AG08396 (cell line): ENCODE data around the gene HID1.
A peak's percentile ranks its signal among the peaks of the same experiment; 100 is the strongest.
"Not testable (repeated sequence)": the region's sequence is repeated elsewhere in the genome, so short reads cannot be mapped to it uniquely, and the experiment has no call there.

Experiments used
- DNase-seq: peaks from one replicate; pipeline ENCODE4 v3.0.0; 2012; ENCODE audit warnings: low spot score, mixed read lengths

HID1 gene

DNA sequence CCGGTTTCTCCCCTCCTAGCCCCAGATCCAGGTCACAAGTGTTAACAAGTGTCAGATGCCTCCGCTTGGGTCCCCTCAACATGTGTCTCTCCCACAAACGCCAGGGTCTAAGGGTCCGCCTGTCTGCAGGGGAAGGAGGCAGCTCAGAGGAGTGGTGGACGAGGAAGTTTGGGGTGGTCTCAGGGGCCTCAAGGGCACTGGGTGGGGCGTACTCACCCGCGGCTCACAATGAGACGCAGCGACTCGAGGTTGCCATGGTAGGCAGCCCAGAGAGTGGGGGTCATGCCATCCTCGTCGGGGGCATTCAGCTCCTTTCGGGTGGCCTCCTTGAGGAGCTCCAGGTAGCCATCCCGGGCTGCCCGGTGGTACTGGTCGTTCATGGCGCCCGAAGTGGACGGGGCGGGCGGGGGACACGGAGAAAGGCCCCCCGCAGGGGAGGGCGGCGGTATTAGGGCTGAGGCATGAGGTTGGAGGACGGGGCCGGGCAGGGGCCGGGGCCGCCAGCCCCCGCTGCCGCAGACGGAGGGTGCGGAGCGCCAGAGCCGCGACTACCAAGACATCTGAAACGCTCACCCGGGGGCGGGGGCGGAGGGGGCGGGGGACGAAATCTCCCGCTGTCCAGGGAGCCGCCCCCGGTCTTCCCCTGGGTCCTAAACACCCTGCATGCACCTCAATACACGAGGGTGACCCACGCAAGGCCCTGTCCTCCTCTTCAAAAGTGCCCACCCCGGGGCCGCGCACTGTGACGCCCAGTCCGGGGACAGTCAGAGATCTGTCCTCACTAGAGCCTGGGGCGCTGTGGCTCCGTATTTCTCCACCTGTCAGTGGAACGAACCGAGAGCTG, 49.6 kb downstream of the HID1 start, which contains the start of gene USH1G:
Gene USH1G, minus strand, starts transcription at position 562 of the 844 bp plus-strand sequence. Its CDS starts 182 bp downstream, at position 380.
- DNase-seq: peak; percentile 73

GRCh38 chr17:74922172-74922571, 50.4 kb downstream of the HID1 start:
- no peak for DNase-seq

DNA sequence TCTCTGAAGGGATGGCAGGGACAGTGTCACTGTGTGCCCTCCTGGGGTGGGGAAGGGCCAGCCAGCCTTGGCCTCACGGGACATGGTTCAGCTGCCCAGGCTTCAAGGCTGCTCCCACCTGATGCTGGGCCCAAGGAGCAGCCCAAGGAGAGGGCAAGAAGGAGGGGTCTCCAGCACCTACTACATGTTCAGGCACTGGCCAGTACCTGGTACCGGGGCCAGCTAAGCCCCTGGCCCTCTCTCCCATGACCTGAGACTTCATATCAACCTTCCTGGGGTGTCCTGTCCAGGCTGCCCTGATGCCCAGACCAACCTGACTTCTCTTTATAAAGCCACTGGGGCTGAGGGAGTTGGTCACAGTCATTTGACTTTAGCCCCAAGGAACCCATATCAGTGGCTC, 50.8 kb downstream of the HID1 start:
- DNase-seq: no peak

GRCh38 chr17:74921026-74921681, 51.4 kb downstream of the HID1 start:
- DNase-seq: no peak

DNA sequence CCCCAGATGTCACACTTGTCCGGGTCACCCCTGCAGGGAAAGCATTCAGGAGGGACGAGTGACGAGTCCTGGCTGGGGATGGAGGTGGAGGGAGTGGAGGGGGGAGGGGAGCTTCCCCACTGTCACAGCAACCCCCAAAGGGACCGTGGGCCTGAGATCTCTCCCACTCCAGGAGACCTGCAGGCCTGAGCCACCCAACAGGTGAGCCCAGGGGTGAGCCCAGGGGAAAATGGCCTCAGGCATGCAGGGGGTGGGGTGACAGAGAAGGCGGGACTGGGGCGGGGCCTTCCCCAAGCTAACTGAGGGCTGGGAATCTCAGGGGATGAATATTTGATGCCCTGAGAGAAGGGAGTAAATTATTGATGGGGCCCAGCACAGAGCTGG, 51.9 kb downstream of the HID1 start:
- DNase-seq: no peak

DNA sequence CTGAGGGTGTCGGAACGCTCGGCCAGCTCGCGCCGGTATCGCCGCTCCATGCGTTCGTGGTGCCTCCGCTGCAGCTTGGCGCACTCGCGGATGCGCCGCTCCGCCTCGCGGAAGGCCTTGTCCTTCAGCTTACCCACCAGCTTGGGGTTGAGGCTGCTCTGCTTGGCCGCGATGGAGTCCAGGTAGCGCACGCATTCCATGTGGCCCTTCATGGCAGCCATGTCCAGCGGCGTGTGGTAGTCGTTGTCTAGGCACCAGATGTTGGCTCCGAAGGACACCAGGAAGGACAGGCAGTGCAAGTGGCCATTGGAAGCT, 52.3 kb downstream of the HID1 start:
- no peak for DNase-seq

DNA sequence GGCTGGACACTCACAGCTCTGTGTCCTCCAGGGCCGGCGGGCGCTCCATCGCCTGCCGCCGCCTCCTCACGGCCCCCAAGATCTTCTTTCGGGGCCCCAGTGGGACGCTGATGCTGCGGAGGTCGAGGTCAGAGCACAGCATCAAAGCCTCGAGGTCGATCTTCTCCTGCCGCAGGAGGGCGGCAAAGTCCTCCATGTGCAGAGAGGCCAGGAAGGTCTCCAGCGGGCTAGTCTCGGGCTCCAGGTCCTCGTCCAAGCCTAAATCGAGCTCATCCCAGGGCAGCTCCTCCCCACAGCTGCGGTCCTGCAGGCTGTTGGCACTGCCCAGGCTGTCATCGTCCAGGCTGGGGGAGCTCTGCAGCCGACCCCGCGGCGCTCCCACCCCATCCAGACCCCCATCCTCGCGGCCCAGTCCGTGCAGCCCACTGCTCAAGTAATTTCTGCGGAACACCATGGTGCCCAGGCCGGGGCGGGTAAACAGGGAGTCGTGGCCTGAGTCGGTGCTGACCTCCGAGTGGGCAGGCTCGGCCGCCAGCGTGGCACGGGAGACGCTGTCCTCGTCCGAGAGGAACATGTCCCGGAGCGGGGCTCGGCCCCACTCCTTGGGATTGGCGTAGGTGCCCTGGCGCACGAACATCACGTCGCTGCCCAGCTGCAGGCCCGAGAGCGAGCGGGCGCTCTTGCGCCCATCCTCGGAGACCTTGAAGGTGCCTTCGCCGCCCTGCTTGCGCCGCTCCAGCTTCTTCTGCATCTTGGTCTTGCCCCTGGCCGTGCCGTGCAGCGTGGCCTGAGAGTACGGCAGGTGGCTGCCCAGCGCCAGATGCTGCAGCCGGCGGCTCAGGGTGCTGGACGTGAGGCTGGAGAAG, 52.9 kb downstream of the HID1 start:
- DNase-seq: no peak

DNA sequence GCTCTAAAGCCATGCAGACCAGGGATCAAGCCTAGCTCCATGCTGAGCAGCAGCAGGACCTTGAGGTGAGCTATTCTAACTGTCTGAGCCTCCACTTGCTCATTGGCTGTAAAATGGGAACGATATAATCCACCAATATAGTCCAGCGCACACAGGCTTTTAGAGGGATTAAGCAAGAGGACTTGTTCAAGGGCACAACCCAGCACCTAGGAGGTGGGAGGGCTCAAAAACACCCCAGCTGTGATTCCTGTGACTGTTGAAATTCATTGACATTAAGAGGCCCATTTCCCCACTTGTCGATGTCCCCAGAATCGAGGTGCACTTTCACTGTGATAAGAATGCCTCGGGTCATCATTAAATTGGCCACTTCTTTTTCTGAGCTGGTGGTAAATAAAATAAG, 53.7 kb downstream of the HID1 start:
- no peak for DNase-seq

- no peak for DNase-seq
These were observed 55.1 kb downstream of the HID1 start for GRCh38 chr17:74917430-74917829.

DNA sequence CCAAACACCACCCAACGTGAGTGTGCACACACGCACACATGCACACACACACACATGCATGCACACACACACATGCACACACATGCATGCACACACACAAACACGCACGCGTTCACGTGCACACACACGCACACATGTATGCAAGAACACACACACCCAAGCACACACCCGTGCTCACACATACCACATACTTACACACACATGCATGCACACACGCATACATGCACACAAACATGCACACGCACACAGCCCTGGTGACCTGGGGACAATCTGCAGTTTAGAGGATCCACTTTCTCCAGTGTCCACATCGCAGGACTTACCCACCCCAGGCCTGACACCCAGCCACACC, 55.7 kb downstream of the HID1 start:
- DNase-seq: no peak

DNA sequence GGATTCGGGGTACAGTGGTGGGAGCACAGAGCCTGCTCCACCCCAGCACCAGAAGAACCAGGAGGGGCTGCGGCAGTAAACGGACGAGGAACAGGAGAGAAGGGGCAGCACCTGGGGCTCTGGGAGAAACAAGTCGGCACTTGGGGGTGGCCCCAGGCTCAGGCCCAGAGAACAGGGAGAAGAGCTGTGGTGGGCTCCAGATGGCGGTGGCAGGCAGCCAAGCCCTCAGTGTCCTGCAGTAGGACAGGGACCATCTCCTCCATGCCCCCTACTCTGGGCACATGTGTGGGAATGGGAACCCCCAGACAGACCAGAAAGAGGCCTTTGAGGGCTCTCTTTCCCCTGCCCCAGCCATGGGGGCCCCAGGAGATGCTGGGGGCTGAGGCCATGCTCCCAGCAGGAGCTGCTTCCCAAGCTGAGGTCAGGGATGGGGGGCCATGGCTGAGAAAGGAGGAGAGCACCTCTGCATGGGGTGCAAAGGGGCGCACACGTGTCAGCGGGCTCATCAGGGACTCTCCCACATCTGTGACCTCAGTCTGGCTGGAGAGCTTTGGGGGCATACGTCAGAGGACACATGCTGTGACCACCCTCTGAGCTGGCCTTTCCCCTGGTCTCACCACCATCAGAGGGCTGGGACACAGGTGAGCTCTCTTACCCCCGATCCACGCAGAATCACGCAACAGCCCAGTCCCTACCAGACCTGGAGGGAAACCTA, 56.3 kb downstream of the HID1 start:
- DNase-seq: no peak

DNA sequence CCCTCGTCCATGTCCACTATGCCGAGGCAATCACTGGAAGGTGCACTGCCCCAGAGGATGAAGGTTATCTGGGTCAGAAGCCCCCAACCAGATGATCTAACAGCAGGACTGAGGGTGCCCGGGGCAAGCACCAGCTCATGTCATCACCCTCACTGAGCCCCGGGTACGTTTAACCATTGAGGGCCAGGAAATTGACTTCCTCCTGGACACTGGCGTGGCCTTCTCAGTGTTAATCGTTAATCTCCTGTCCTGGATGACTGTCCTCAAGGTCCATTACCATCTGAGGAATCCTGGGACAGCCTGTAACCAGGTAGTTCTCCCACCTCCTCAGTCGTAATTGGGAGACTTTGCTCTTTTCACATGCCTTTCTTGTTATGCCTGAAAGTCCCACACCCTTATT, 61.1 kb downstream of the HID1 start:
- DNase-seq: not testable (repeated sequence)

- DNase-seq: not testable (repeated sequence)
These were observed 63.5 kb downstream of the HID1 start for GRCh38 chr17:74909097-74909496.

DNA sequence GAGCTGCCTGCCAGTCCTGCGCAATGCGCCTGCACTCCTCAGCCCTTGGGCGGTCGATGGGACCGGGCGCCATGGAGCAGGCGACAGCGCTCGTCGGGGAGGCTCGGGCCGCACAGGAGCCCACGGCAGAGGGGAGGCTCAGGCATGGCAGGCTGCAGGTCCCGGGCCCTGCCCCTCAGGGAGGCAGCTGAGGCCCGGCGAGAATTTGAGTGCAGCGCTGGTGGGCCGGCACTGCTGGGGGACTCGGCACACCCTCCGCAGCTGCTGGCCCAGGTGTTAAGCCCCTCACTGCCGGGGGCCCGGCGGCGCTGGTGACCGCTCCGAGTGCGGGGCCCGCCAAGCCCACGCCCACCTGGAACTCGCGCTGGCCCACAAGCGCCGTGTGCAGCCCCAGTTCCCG, 65.5 kb downstream of the HID1 start:
- DNase-seq: no peak

- not testable (repeated sequence) for DNase-seq
These were observed 66.3 kb downstream of the HID1 start for GRCh38 chr17:74906214-74906793.

DNA sequence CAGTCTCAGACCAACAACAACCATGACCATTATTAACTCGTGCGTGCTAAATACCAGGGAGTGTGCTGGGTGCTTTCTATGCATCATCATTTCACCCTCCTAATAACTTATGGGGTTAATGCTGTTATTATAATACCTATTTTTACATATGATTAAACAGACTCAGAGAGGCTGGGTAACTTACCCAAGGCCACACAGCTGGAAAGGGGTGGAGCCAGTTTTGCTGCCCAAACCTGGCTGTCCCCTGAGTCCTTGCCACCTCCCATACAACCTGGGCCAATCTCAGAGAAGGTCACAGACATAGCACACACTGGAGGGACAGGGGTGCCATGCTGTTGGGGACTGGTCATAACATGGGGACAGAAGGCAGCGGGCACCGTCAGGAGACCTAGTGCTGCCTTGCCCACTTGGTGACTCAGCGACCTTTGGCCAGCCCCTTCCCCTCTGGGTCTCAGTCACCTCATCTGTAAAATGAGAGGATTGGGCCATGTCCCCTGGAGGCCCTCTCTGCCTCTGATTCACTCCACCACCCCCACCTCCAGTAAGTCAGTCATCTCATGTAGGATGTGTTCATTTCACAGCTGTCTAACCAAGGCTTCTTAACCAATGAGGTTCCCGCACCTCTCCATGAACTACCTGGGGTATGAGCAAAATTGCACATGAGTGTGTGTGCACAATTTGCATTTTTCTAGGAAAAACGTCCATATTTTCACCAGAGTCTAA, 67.7 kb downstream of the HID1 start:
- no peak for DNase-seq

DNA sequence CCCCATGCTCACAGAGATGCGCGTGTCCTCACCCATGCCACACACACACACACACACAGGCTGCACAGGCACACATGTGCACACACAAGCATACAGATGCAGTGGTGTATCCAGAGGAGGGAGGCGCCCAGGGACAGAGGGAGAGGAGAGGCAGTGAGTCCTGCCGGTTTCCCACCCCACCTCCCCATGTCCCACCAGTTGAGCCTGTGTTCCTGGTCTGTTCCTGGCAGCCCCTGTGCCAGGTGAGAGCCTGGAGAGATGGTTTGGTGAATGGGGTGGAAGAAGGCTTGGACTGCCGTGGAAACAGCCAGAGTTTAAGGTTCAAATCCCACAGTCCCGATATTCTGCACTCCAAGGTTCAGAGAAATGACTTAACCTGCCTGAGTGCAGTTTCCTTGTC, 68.9 kb downstream of the HID1 start:
- no peak for DNase-seq

DNA sequence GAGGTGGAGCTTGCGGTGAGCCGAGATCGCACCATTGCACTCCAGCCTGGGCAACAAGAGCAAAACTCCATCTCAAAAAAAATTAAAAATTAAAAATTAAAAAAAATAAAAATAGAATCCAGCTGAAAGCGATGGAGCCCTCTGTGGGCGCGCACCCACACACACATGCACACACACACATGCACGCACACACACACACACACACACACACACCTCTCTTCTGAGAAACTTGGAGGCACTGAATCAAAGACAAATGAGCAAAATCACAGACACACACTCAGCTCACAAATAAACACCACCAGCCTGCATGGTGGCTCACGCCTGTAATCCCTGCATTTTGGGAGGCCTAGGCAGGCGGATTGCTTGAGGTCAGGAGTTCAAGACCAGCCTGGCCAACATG, 69.5 kb downstream of the HID1 start:
- no peak for DNase-seq

- DNase-seq: no peak
These were observed 71.0 kb downstream of the HID1 start for GRCh38 chr17:74901353-74902135.
